HEK293 (cell line): ENCODE results near the gene DISC1.

Source experiments
- SALL2 ChIP-seq: fragments of 450-650 bp; formaldehyde crosslinking; IDR thresholded peaks from 2 replicates; pipeline ENCODE4 v1.5.0; 2017; ENCODE audit warnings: missing biosample characterization, mild to moderate bottlenecking, missing genetic modification characterization, borderline replicate concordance
- YY1 ChIP-seq: fragments of 450-650 bp; formaldehyde crosslinking; IDR thresholded peaks from 2 replicates; pipeline ENCODE4 v1.5.1; 2018; ENCODE audit warnings: missing biosample characterization, missing genetic modification characterization

GRCh38 chr1:231724041-231724440 lies 97.5 kb downstream of the DISC1 start:
- TF ChIP-seq SALL2 (tag by site-specific recombination) (no peak), YY1 (tag by site-specific recombination) (no peak)
